Astrocyte (in vitro differentiated cells and primary cell): ENCODE measurements around the gene RASL12. TPM values are rescaled to one million over a fixed set of nuclear protein-coding genes. Genes with fewer than 3 reads are reported as not detected.

Experiments used
- DNase-seq: peaks from one replicate; pipeline ENCODE4 v3.0.0-alpha.2; 2010; ENCODE audit warnings: low read depth
- FAIRE-seq: peaks from 2 replicates; lab custom pipeline; 2011; peaks lifted over from hg19 to GRCh38; lab: Jason Lieb, UNC
- H2AFZ ChIP-seq: 2 replicates; pipeline ENCODE4 v1.6.0; 2012; ENCODE audit warnings: low read depth, low read length, inconsistent platforms
- H3K27ac ChIP-seq: 2 replicates; pipeline ENCODE4 v1.5.1; 2011; ENCODE audit warnings: low read depth, low read length, inconsistent platforms
- H3K27me3 ChIP-seq: 2 replicates; pipeline ENCODE4 v1.6.0; 2011; ENCODE audit warnings: low read length, inconsistent platforms; ENCODE audit not compliant: insufficient read depth
- H3K36me3 ChIP-seq: 2 replicates; pipeline ENCODE4 v1.5.1; 2011; ENCODE audit warnings: low read length, inconsistent platforms; ENCODE audit not compliant: insufficient read depth
- H3K4me1 ChIP-seq: 2 replicates; pipeline ENCODE4 v1.5.1; 2011; ENCODE audit warnings: low read length, inconsistent platforms; ENCODE audit not compliant: insufficient read depth
- H3K4me2 ChIP-seq: 2 replicates; pipeline ENCODE4 v1.6.0; 2012; ENCODE audit warnings: low read length, inconsistent platforms
- H3K4me3 ChIP-seq: 2 replicates; pipeline ENCODE4 v1.5.1; 2011; ENCODE audit warnings: low read depth, mild to moderate bottlenecking, low read length, inconsistent platforms; ENCODE audit not compliant: insufficient read depth
- H3K79me2 ChIP-seq: 2 replicates; pipeline ENCODE4 v1.6.0; 2012; ENCODE audit warnings: mild to moderate bottlenecking, low read length, inconsistent platforms; ENCODE audit not compliant: insufficient read depth
- H3K9ac ChIP-seq: 2 replicates; pipeline ENCODE4 v1.6.0; 2012; ENCODE audit warnings: mild to moderate bottlenecking, low read length, inconsistent platforms
- H3K9me3 ChIP-seq: 2 replicates; pipeline ENCODE4 v1.5.1; 2012; ENCODE audit warnings: low read depth, mild to moderate bottlenecking, low read length, inconsistent platforms; ENCODE audit not compliant: insufficient read depth
- H4K20me1 ChIP-seq: 2 replicates; pipeline ENCODE4 v1.6.0; 2012; ENCODE audit warnings: low read length, inconsistent platforms; ENCODE audit not compliant: insufficient read depth
- H3K27ac Mint-ChIP-seq: one replicate; pipeline ENCODE4 v1.8.0; 2021; ENCODE audit warnings: mild to moderate bottlenecking, mixed read lengths; ENCODE audit not compliant: unreplicated experiment
- H3K27me3 Mint-ChIP-seq: one replicate; pipeline ENCODE4 v1.8.0; 2021; ENCODE audit warnings: low read depth, mixed read lengths; ENCODE audit not compliant: unreplicated experiment
- H3K36me3 Mint-ChIP-seq: one replicate; pipeline ENCODE4 v1.8.0; 2021; ENCODE audit warnings: low read depth, mixed read lengths; ENCODE audit not compliant: unreplicated experiment
- H3K4me1 Mint-ChIP-seq: one replicate; pipeline ENCODE4 v1.8.0; 2021; ENCODE audit warnings: low read depth, mixed read lengths; ENCODE audit not compliant: unreplicated experiment
- H3K4me3 Mint-ChIP-seq: one replicate; pipeline ENCODE4 v1.8.0; 2021; ENCODE audit warnings: mild to moderate bottlenecking, moderate library complexity, mixed read lengths; ENCODE audit not compliant: unreplicated experiment
- H3K9me3 Mint-ChIP-seq: one replicate; pipeline ENCODE4 v1.8.0; 2021; ENCODE audit warnings: mild to moderate bottlenecking, mixed read lengths; ENCODE audit not compliant: unreplicated experiment
- EZH2 ChIP-seq: IDR thresholded peaks from 2 replicates; pipeline ENCODE4 v1.6.1; 2012; ENCODE audit warnings: mild to moderate bottlenecking, low read length, inconsistent platforms; ENCODE audit not compliant: insufficient read depth
- total RNA-seq: library from RNA; stranded (reverse); gene quantifications from 2 replicates; pipeline ENCODE4 v1.2.1, GENCODE V29; 2021
- TF ChIP-seq, protein P1 (sequence below): IDR thresholded peaks from 2 replicates; pipeline ENCODE4 v1.5.1; 2011; ENCODE audit warnings: low read depth, mild to moderate bottlenecking, inconsistent platforms, low read length, moderate library complexity; ENCODE audit not compliant: insufficient read depth

RASL12 gene
- total RNA-seq, 1 donor from 2014 or later = 0.32 TPM

DNA sequence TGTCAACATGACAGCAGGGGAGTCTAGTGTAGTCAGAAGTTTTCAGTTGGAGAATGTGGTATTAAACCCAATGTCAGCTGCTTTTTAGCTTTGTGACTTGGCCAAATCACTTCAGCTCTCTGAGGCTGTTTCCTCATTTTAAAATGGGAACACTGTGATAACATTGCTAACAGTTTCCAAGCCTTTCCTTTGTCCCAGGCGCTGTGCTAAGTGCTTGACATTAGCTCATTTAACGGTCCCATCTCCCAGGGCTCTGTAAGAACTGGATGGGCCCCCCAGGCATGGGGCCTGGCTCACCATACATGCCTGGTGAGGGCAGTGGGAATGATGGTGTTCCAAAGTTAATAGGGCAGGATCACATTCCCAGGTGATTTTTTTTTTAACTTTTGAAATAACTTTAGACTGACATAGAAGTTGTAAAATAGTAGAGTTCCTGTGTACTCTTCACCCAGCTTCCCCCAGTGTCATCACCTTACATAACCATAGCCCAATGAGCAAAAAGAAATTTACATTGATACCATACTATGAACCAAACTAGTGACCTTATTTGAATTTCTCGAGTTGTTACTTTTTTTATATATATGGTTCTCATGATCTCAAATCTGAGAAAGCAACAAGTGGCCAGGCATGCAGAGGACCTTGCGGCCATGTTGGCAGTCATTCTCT lies 7.7 kb downstream of the RASL12 start:
- Histone ChIP-seq H3K79me2 (no peaks in the 10 kb centered on the region), H3K4me3 (no peak overlapping the region), H2AFZ (no peak overlapping the region), H3K4me1 (peaks cover 14% of the 10 kb centered on the region), H3K36me3 (no peaks in the 10 kb centered on the region), H3K4me2 (no peak overlapping the region), H3K27ac (no peak overlapping the region), H3K9ac (no peak overlapping the region), H3K9me3 (peaks cover 2% of the 10 kb centered on the region), H3K27me3 (peaks cover 47% of the 10 kb centered on the region), H4K20me1 (no peaks in the 10 kb centered on the region)
- Mint-ChIP-seq H3K4me3 (no peak overlapping the region), H3K27ac (no peak overlapping the region), H3K4me1 (peaks cover 33% of the 10 kb centered on the region), H3K9me3 (peaks cover 5% of the 10 kb centered on the region), H3K27me3 (peaks cover 22% of the 10 kb centered on the region), H3K36me3 (peaks cover 2% of the 10 kb centered on the region)
- DNase-seq (no peak), FAIRE-seq (no peak)
- TF ChIP-seq, protein P1, sequence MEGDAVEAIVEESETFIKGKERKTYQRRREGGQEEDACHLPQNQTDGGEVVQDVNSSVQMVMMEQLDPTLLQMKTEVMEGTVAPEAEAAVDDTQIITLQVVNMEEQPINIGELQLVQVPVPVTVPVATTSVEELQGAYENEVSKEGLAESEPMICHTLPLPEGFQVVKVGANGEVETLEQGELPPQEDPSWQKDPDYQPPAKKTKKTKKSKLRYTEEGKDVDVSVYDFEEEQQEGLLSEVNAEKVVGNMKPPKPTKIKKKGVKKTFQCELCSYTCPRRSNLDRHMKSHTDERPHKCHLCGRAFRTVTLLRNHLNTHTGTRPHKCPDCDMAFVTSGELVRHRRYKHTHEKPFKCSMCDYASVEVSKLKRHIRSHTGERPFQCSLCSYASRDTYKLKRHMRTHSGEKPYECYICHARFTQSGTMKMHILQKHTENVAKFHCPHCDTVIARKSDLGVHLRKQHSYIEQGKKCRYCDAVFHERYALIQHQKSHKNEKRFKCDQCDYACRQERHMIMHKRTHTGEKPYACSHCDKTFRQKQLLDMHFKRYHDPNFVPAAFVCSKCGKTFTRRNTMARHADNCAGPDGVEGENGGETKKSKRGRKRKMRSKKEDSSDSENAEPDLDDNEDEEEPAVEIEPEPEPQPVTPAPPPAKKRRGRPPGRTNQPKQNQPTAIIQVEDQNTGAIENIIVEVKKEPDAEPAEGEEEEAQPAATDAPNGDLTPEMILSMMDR = no peak
- TF ChIP-seq EZH2 = no peak

DNA sequence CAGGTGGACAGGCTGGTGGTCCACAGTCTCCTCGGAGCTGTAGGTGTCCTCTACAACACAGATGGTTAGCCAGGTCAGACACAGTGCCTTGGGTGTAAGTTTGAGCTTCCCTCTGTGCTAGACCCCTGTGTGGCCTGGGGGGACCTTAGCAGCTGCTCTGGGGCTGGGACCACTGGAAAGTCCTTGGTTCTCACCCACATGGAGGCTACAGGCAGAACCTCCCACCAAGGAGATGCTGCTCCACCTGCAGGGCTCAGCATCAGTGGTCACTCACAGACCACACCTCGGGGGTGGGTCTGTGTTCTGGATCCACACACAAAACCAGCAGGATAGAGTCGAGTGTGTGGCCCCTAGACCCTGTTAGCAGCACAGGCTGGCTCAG lies 8.4 kb downstream of the RASL12 start:
- Histone ChIP-seq H4K20me1 (no peaks in the 10 kb centered on the region), H3K27ac (no peak overlapping the region), H3K4me1 (peaks cover 14% of the 10 kb centered on the region), H2AFZ (no peak overlapping the region), H3K9me3 (peaks cover 2% of the 10 kb centered on the region), H3K36me3 (no peaks in the 10 kb centered on the region), H3K4me2 (no peak overlapping the region), H3K9ac (no peak overlapping the region), H3K4me3 (no peak overlapping the region), H3K27me3 (peaks cover 43% of the 10 kb centered on the region), H3K79me2 (no peaks in the 10 kb centered on the region)
- DNase-seq = no peak
- H3K27ac Mint-ChIP-seq = no peak overlapping the region
- H3K4me1 Mint-ChIP-seq = peaks cover 34% of the 10 kb centered on the region
- H3K9me3 Mint-ChIP-seq = peaks cover 5% of the 10 kb centered on the region
- TF ChIP-seq, protein P1 = no peak
- TF ChIP-seq EZH2 = no peak
- no peak for FAIRE-seq
- no peak overlapping the region for H3K4me3 Mint-ChIP-seq
- H3K36me3 Mint-ChIP-seq = peaks cover 2% of the 10 kb centered on the region
- H3K27me3 Mint-ChIP-seq = peaks cover 22% of the 10 kb centered on the region
